Activated CD4-positive, CD25-positive, alpha-beta regulatory T cell (primary cell): ENCODE measurements around the gene SSC5D.

ENCODE experiments used
- DNase-seq, 4 experiments: peaks; one replicate each; lab custom pipeline; 2025; lab: John Stamatoyannopoulos, UW

SSC5D gene

DNA sequence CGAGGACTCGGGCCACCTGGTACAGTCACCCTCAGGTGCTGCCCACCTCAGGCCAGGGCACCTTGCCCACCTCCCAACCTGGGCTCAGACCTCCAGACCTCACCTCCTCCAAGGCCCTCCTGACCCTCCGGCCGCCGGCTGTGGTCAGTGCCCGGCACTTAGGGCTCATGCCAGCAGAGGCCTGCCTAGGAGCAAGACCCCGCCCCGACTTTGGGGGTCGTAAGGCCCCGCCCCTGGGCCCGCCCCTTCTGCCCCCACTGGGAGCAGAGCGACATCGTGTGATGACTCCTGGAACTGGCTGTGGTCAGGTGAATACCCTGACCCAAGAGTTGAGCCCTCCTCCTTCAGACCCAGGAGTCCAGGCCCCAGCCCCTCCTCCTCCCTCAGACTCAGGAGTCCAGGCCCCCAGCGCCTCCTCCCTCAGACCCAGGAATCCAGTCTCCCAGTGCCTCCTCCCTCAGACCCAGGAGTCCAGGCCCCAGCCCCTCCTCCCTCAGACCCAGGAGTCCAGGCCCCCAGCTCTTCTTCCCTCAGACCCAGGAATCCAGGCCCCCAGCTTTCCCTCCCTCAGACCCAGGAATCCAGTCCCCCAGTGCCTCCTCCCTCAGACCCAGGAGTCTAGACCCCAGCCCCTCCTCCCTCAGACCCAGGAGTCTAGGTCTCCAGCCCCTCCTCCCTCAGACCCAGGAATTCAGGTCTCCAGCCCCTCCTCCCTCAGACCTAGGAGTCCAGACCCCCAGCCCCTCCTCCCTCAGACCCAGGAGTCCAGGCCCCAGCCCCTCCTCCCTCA lies 48.9 kb downstream of the SSC5D start, which contains the start of gene SBK2:
Gene SBK2 (minus strand): TSS at position 183 of the 790 bp plus-strand sequence. CDS start 839 bp downstream, outside the sequence.
- DNase-seq = no peak

DNA sequence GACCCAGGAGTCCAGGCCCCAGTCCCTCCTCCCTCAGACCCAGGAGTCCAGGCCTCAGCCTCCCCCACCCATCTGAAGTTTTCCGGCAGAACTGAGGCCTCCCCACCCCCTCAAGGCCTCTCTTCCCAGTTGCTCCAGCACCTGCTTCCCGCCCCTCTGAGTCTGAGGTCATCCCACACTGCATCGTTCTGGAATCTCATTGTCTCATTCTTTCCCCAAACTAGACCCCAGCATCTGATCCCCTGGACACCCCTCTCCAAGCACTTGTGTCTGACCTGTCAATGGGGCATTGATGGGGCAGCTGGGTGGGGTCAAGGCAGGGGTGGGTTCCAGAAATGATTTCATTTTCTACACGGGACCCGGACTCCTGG lies 49.5 kb downstream of the SSC5D start:
- no peak for DNase-seq

DNA sequence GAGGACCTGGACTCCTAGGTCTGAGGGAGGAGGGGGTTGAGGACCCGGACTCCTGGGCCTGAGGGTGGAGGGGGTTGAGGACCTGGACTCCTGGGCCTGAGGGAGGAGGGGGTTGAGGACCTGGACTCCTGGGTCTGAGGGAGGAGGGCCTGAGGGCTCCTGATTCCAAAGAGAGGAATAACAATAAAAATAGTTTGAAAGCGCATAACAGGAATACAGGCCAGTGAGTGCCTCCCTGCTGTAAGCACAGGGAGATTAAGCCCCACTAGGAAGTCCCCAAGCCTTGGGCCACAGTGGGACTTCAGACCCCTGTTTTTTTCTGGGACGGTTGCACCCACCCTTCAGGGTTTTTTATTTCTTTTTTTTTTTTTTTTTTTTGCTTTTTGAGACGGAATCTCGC lies 49.9 kb downstream of the SSC5D start:
- DNase-seq = no peak

DNA sequence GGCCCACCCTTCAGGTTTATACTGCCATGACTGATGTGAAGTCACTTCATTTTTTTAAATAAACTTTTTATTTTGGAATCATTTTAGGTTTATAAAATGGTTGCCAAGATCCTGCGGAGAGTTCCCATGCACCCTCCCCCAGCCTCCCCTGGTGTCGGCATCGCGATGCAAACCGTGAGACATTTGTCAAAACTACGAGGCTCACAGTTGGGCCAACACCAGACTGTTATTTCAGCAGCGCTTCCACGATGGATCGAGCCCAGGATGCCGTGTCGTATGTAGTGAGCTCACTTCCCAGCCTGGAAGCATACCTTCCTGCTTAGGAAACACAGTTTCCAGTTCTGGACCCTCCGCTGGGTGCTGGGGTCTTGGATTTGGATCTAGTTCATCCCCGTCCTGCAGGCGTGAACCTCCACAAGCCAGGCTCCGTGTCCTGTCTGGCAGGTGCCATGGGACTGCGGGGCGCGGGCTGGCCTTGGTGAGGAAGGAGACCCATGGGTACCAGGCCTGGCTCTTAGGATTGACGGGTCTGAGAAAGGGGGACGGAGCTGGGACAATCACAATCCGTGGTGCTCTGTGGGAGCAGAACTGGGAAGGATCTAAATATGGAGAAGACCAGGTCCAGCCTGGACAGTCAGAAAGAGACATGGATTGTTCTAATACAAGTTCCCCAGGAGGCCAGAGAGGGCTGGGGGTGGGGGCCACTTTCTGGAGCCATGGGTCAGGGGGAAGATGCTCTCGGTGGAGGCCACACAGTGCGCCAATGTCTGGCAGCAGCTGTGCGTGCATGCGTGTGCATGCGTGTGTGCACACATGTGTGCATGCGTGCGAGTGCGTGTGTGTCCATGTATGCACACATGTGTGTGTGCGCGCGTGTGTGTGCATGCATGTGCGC lies 51.1 kb downstream of the SSC5D start:
- no peak for DNase-seq

DNA sequence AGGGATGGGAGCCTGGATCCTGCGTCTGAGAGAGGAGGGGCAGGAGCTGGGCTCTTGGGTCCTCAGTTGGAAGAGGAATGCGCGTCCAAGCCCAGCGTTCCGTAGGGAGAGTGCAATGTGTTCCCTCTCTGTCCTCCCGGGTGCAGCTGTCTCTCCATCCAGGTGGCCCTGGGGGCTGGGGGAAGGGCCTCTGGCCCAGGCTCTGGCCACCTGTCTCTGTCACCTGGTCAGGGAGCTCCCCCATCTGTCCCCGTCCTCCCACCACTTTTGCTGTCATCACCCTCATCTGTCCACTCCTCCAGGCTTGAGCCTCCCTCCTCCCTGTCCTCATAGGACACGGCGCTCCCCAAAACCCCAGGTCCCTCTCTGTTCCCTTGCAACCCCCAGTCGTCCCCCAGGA lies 52.4 kb downstream of the SSC5D start:
- DNase-seq = no peak

DNA sequence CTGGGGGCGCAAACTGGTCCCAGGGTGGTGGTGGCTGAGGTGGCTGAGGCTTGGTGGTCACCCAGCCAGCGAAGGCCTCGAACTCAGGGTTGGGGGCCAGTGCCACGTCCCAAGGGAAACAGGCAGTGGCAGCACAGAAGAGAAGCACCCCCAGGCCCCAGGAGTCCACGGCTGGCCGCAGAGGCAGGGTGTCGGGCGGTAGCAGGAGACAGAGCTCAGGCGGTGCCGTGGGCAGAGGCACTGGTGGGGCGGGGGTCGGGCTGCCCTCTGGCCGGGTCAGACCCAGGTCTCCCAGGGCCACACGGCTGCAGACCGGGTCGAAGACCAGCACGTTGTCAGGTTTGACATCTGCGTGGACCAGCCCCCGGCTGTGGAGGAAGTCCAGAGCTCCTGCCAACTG lies 52.9 kb downstream of the SSC5D start:
- no peak for DNase-seq

DNA sequence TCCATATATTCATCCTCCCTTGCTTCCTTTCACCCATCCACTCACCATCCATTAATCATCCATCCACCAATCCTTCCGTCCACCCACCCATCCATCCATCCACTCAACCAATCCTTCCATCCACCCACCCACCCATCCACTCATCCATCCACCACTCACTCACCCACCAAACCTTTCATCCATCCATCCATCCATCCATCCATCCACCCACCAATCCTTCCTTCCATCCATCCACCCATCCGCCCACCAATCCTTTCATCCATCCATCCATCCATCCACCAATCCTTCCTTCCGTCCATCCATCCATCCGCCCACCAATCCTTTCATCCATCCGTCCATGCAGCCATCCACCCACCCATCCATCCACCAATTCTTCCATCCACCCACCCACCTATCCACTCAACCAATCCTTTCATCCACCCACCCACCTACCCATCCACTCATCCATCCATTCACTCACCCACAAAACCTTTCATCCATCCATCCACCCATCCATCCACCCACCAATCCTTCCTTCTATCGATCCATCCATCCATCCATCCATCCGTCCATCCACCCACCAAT lies 54.1 kb downstream of the SSC5D start:
- DNase-seq = no peak

DNA sequence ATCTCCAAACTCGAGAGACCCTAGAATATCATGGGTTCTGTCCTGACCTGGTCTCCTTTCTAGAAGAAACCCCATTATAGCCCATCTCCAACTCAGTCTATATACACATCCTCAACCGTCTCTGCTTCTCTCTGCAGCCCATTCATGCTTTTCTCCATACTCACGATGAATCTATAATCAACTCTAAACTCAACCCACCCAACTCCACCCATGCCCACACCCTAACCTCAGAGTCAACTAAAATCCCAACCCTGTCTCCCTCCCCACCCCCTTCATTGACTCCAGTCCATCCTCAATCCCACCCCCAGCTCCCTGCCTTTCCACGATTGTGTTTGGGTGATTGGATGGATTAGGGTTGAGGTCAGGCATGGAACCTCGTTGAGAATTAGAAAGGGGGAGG lies 55.3 kb downstream of the SSC5D start:
- no peak for DNase-seq

DNA sequence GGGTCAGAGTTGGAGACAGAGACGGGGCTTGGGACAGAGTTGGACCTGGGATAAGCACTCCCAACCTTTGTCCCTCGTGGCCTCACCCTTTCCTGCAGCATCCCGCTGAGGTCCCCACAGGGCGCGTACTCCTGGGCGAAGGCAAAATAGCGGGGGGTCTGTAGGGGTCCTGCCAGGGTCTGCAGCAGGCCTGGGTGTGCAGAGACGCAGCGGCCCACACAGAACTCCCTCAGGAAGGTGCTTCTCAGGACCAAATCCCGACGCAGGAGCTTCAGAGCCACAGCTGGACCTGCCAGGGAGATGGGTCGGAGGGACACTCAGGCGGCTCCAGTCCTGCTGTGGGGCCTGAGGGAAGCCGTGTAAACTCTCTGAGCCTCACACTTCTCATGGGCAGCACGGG lies 55.8 kb downstream of the SSC5D start:
- no peak for DNase-seq

DNA sequence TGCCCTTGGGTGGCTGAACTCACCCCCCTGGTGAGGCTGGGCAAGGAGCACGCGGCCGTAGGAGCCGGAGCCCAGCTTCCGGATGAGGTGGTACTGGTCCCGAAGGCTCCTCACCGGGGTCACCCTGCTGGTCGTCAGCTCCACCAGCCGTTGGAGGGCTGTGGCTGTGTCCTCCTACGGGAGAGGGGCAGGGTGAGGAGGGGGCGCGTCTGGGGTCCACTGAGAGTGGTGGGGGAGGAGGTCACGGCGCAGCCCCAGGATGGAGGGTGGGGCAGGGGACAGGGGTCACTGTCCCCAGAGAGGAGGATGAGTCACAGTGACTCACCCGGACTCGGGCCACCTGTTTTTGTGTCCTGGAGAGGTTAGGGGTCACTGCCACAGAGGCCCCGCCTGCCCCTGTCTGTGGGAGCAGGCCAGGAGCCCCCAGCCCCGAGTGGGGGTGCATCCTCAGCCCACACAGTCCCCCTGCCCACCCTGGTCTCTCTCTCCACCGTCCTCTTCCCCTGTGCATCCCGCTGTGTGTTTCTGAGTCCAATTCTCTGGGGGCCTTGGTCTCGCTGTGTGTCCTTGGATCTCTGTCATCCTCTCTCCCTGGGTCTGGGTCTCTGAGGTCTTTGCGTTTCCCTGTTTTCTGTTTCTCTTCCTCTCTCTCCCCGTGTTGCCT lies 56.7 kb downstream of the SSC5D start:
- DNase-seq = no peak

DNA sequence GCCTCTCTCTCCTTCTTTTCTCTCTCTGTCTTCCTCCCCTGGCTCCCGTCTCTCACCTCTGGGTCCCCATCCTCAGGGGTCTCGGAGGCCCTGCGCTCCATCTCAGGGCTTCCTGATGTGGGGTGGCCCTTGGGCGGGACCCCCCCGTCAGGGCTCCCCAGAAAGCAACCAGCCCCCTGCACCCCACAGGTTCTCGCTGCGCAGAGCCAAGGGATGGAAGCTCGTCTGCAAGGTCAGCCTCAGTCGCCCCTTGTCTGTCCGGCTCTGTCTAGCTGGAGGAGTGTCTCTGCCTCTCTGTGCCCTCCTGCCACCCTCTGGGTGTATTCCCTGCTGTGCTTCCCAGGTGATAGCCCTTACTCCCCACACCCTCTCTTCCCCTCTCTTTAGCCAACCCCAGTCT lies 57.2 kb downstream of the SSC5D start, which contains the start of gene SBK3:
Gene SBK3 (minus strand): TSS at position 101 of the 400 bp plus-strand sequence. CDS start 0 bp downstream, at position 101.
- DNase-seq = no peak

DNA sequence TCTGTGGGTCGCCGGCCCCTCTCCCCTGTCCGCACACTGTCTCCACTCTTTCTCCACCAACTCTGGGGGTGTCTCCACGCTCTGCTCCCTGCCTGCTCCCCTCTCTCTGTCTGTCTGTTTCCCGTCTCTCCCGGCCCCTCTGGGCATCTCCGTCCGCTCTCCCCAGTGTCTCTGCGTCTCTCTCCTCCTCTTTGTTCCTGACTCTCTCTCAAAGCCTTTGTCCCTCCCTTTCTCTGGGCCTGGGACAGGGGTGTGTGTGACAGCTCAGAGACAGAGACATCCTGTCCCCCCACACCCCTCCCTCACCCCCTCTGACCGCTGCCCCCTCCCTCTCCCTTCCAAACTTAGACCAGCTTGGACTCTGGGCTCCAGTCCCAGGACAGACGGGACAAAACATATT lies 57.8 kb downstream of the SSC5D start:
- DNase-seq = no peak

DNA sequence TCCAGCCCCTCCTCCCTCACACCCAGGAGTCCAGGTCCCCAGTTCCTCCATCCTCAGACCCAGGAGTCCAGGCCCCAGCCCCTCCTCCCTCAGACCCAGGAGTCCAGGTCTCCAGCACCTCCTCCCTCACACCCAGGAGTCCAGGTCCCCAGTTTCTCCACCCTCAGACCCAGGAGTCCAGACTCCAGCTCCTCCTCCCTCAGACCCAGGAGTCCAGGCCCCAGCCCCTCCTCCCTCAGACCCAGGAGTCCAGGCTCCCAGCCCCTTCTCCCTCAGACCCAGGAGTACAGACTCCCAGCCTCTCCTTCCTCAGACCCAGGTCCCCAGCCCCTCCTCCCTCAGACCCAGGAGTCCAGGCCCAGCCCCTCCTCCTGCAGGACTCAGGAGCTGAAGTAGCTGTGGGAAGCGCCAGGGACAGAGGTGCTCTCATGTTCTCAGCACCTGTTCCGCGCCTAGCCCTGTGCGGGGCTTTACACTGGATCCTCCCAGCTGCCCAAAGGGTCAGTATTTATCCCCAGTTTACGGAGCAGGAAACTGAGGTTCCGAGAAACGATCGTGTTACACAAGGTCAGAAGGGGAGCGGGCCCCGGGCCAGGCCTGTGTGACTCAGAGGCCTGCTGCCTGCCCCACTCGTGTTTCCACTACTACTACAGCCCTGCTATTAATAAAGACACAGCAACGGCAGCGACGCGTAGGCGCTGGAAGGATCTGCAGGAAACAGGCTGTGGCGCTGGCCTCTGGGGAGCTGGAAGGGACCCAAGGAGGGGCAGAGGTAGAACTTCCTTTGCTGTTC lies 58.8 kb downstream of the SSC5D start:
- DNase-seq = no peak

DNA sequence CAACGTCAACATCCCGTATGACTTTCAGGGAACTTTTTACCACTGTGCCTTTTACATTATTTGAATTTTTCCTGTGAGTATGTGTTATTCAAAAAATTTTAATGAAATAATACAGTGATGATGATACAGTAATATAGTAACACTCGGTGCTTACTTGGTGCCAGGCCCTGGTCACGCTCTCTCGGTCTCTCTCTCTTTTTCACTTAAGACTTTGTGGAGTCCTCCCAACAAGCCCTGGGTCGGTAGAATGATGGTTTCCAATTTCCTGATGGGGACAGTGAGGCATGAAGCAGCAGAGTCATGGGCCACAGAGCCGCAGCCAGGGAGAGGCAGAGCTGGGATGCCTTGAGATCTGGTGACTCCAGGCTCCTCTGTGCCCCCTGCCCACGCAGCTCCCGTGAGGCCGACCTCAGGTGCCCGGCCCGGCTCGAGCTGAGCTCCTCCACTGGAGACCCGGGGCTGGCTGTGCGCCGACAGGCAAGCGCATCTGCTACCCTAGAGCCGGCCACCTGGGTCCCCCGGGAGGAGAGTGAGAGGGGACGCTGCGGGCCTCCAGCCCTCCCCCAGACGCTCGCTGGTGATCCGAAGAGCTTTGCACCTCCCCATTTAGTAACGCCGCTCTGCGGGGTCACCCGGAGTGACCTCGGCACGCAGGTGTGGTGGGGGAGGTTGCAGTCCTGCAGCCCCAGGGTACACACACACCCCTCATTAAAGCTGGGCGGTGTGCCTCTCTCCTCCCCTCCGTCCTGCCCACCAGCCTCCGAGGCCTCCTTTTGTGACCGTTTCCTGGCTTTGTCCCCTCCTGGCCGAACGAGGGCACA lies 61.5 kb downstream of the SSC5D start:
- DNase-seq = no peak

DNA sequence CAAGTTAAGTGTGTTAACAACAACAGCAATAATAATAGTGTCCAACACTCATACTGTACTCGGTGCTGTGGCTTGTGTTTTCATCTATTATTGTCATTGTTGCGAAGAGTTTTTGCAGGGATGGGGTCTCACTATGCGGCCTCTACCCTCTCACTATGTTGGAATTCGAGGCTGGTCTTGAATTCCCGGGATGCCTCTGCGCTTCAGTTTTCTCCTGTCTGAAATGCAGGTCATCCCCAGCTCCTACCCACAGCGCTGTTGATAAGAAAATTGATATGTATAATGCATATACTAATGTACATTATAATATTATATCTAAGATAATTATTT lies 62.0 kb downstream of the SSC5D start:
- no peak for DNase-seq

DNA sequence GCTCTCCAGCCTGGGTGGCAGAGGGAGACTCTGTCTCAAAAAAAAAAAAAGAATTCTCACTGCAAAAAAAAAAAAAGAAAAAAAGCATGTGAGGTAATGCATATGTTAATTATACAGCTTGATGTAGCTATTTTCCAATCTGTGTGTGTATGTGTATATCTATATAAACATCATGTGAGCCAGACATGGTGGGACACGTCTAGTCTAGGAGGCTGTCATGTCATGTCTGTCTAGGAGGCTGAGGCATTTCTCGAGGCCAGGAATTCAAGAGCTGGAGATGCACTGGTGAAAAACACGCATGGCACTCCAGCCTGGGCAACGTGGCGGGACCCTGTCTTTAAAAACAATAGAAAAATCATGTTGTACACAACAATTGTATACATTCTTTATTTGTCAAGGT lies 64.0 kb downstream of the SSC5D start:
- DNase-seq = no peak

DNA sequence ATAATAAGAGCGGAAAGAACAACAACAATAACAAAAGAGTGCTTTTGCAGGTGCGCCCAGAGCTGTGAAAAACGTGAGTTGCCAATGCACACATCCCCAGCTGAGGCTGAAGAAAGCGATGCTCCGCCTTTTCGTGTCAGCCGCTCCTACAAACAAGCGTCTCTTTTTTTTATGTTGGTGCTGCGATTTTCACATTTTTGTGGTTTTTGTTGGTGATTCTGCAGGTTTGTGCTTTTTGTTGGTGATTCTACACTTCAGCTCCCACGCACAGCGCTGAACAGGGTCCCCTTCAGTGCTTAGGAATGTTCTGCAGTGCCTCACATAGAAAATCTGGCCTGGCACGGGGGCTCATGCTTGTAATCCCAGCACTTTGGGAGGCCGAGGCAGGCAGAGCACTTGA lies 64.4 kb downstream of the SSC5D start:
- DNase-seq = no peak

DNA sequence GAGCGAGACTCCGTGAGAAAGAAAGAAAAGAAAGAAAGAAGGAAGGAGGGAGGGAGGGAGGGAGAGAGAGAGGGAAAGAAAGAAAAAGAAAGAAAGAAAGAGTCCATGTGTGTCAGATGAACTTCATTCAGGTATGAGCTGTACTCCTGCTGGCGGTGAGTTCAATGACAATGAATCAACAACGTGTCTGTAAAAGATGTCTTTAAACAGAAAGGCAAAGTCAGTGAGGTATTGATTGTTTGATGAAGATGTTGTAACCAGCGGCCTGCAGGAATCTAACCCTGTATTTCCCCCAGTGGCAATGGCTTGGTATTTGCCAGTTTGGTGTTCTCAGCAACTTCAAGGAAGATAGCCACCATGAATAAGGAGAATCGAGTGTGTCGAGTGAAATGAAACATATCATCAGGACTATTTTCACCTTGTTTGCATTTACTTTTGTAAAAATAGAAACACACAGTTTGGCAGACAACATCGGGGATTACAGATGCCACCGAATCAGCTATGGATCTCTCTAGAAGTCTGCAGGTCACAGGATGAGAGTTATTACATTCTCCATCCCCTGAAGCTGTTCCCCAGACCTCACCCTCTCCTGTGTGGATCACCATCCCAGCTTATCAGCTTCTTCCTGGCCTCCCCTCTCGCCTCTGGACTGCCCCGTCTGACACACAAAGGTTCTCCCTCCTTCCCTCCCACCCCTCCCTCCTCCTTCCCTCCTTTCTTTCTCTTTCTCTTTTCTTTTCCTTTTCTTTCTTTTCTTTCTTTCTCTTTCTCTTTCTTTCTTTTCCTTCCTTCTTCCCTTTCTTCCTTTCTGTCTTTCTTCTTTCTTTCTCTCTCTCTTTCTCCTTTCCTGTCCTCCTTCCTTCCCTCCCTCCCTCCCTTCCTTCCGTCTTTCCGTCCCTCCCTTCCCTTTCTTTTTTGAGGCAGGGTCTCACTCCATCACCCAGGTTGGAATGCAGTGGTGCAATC lies 65.3 kb downstream of the SSC5D start:
- DNase-seq = no peak

DNA sequence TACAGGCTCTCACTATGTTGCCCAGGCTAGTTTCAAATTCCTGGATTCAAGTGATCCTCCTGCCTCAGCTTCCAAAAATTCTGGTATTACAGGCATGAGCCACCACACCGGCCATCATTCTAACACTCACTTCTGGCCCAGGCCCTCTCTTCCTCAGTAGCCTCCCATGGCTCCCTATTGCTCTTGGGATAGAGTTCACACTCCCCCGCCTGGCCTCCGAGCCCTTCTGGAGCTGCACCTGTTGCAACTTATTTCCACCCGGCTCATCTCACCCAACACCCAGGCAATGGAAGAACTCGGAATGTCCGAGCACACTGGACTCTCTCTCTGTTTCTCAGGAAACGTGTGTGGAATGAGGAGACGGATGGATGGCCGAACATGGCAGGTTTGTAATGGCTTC lies 66.1 kb downstream of the SSC5D start:
- DNase-seq = no peak
